ENCODE measurements around the gene GSTT2B. TPM values are rescaled to one million over a fixed set of nuclear protein-coding genes. Genes with fewer than 3 reads are reported as not detected.
A peak's percentile ranks its signal among the peaks of the same experiment; 100 is the strongest.
"Not testable (repeated sequence)": the region's sequence is repeated elsewhere in the genome, so short reads cannot be mapped to it uniquely, and the experiment has no call there.

The GSTT2B gene
- total RNA-seq, 2 donors from 2014 or later = 3.9 to 16.2 TPM

DNA sequence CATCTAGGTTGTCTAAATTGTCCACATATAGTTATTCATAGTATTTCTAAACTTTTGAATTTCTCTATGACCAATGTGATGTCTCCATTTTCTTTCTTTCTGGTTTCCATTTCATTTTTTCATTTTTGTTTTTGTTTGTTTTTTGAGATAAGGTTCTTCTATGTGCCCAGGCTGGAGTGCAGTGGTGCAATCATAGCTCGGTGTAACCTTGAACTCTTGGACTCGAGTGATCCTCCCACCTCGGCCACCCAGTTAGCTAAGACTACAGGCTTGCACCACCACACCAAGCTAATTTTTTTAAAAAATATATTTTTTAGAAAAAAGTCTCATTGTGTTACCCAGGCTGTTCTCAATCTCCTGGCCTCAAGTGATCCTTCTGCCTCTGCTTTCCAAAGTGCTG is 36.1 kb upstream of the GSTT2B start:
- Histone ChIP-seq H3K4me1 (replicated peaks) (no peaks in the 10 kb centered on the region), H3K36me3 (no peaks in the 10 kb centered on the region), H3K9me3 (no peaks in the 10 kb centered on the region), H3K4me3 (no peak overlapping the region), H3K27ac (no peak overlapping the region), H3K27me3 (replicated peaks; ENCODE audit: insufficient read depth) (no peaks in the 10 kb centered on the region)
- TF ChIP-seq POLR2A (IDR thresholded peaks at IDR 0.05) (no peak), POLR2AphosphoS5 (IDR thresholded peaks at IDR 0.05) (no peak)
- TF ChIP-seq, protein P1, sequence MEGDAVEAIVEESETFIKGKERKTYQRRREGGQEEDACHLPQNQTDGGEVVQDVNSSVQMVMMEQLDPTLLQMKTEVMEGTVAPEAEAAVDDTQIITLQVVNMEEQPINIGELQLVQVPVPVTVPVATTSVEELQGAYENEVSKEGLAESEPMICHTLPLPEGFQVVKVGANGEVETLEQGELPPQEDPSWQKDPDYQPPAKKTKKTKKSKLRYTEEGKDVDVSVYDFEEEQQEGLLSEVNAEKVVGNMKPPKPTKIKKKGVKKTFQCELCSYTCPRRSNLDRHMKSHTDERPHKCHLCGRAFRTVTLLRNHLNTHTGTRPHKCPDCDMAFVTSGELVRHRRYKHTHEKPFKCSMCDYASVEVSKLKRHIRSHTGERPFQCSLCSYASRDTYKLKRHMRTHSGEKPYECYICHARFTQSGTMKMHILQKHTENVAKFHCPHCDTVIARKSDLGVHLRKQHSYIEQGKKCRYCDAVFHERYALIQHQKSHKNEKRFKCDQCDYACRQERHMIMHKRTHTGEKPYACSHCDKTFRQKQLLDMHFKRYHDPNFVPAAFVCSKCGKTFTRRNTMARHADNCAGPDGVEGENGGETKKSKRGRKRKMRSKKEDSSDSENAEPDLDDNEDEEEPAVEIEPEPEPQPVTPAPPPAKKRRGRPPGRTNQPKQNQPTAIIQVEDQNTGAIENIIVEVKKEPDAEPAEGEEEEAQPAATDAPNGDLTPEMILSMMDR (IDR thresholded peaks at IDR 0.05) = no peak
- 99% methylated on average over 3 of the region's 3 CpGs for WGBS
- intact Hi-C loops (cut with DNase I) = no loop called here
- DNase-seq (ENCODE audit: low spot score) = no peak

DNA sequence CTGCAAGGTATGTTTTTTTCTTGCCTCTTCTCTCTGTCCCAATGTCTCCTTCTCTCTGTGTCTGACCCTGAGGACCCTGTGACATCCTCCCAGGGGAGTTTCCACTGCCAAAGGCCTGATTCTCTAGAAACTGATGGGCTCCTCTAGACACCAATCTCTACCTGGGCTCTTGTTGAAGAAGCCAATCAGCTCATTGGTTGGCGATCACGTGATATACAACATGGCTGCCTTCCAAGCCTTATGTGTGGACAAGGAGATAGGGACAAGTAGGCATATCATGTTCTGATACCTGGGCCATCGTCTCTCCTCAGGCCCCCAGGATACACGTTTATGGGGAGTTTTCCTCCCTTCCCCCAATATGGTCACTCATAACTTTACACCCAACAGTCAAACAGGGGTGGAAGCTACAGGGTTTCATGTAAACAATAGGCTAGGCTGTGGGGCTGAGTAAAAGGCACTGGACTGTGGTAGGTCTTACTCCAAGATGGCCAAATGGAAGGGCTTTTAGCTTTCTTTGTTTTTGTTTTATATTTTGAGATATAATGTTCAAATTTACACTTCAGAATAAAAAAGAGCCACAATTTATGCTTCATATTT is 32.7 kb upstream of the GSTT2B start:
- H3K27me3 ChIP-seq (replicated peaks; ENCODE audit: insufficient read depth); H3K27ac ChIP-seq; H3K36me3 ChIP-seq; H3K4me3 ChIP-seq; H3K9me3 ChIP-seq; intact Hi-C loops (cut with DNase I); H3K4me1 ChIP-seq (replicated peaks); DNase-seq (ENCODE audit: low spot score): not testable (repeated sequence)
- WGBS = 62% methylated on average over 4 of the region's 4 CpGs

DNA sequence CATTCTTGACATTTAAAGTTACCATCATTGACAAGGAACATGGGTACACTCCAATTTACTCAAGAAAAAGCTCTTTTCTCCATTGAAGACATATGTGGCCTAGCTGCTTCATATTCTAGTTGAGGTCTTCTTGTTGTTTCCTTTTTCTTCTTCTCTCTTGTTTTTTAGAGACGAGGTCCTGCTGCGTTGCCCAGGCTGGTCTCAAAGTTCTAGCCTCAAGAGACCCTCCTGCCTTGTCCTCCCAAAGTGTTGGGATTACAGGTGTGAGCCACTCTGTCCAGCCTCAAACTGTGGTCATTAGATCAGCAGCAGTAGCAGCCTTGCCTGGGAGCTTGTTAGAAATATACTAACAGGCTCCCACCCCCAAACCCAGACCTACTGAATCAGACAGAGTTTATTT is 32.1 kb upstream of the GSTT2B start:
- H3K4me1 ChIP-seq (replicated peaks); intact Hi-C loops (cut with DNase I); H3K27ac ChIP-seq; H3K27me3 ChIP-seq (replicated peaks; ENCODE audit: insufficient read depth); H3K36me3 ChIP-seq; DNase-seq (ENCODE audit: low spot score); H3K4me3 ChIP-seq; H3K9me3 ChIP-seq: not testable (repeated sequence)
- whole genome bisulfite sequencing = 55% methylated on average over 2 of the region's 2 CpGs

DNA sequence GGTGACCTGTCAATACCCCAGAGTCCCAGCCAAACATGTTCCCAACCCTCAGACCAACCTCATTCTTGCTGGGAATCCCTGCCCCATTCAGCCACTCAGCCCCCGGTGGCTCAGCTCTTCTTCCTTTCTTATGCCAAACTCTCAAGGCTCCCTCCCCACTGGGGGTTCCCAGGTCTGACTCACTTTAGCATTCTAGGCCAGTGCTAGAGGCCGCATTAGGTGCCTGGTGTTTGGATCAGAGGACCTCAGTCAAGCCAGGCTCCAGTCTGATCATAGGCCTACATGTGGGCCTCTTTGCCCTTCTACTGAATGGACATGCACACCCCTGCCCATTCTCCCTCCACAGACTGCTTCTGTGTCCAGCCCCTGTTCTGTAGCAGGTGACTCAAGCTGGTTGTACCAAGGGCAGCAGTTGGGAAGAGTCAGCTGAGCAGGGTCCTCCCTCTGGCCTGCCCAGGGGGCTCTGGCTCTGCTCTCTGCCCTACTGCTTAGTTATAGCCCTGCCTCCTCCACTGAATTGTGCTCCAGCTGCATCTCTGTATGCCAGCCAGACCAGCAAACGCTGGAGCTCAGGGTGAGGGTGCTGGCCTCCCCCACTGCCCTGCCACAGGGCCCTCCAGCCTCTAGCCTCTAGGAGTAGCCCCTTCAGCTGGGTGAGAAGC is 28.7 kb upstream of the GSTT2B start:
- H3K4me3 ChIP-seq; H3K36me3 ChIP-seq; H3K9me3 ChIP-seq; H3K27me3 ChIP-seq (replicated peaks; ENCODE audit: insufficient read depth); intact Hi-C loops (cut with DNase I); H3K27ac ChIP-seq; DNase-seq (ENCODE audit: low spot score); H3K4me1 ChIP-seq (replicated peaks): not testable (repeated sequence)
- 86% methylated on average over 1 of the region's 3 CpGs for WGBS

DNA sequence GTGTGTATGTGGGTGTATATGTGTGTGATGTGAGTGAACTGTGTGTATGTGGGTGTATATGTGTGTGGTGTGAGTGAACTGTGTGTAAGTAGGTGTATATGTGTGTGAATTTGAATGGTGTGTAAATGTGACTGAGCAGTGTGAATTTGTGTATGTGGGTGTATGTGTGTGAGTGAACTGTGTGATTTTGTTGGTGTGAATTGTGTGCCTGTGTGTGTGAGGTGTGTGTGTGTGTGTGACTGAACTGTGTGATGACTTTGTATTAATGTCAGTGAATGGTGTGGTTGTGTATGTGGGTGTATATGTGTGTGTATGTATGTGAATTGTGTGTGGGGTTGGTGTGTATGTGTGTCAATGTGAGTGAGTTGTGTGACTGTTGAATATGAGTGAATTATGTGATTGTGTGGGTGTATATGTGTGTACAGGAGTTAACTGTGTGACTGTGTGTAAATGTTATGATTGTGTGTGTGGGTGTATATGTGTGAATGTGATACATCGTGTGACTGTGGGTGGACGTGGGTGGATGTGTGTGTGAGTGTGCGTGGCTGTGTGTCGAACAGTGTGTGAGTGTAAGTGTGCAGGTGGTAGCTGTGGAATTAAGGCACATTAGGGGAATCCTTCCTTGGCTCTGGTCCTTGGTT is 25.7 kb upstream of the GSTT2B start:
- intact Hi-C loops (cut with DNase I); H3K27me3 ChIP-seq (replicated peaks; ENCODE audit: insufficient read depth); H3K4me1 ChIP-seq (replicated peaks); H3K36me3 ChIP-seq; DNase-seq (ENCODE audit: low spot score); H3K4me3 ChIP-seq; H3K27ac ChIP-seq; H3K9me3 ChIP-seq: not testable (repeated sequence)
- WGBS = 63% methylated on average over 4 of the region's 4 CpGs

DNA sequence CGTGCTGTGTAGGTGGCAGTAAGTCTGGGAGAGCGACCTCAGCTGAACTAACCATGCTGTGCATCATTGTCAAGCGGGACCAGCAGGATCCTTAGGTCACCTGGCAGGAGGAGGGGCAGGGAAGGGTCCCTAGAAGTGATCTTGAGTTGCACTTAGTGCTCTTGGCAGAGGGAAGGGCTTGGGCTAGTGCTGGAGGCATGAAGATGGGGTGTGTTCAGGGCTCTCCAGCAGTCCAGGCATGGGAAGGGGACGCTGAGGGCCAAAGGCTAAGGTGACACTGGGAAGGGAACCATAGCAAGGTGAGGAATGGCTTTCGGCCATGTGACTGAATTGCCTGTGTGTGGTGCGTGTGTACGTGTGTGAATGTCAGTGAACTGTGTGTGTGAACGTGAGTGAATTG is 25.1 kb upstream of the GSTT2B start:
- intact Hi-C loops (cut with DNase I); H3K27ac ChIP-seq; DNase-seq (ENCODE audit: low spot score); H3K4me3 ChIP-seq; H3K27me3 ChIP-seq (replicated peaks; ENCODE audit: insufficient read depth); H3K4me1 ChIP-seq (replicated peaks); H3K9me3 ChIP-seq; H3K36me3 ChIP-seq: not testable (repeated sequence)
- 85% methylated on average over 5 of the region's 8 CpGs for WGBS

DNA sequence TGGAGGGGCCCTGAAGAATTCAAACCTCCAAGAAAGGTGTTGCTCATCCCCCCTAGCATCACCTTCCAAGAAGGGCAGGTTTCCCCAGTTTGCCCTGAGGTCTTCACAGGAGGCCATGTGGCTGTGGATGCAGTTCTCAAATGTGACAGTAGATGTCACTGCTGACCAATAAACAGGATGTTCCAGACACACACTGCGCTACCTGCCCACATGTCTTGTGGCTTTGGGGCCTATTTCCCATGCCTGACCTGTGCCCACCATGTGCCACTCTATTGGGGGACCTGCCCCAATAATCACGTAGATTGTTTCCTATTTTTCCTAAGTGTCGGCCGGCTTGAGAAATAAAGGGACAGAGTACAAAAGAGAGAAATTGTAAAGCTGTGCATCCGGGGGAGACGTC is 23.4 kb upstream of the GSTT2B start:
- Histone ChIP-seq H3K9me3 (no peaks in the 10 kb centered on the region), H3K36me3 (no peaks in the 10 kb centered on the region), H3K27ac (no peak overlapping the region), H3K4me1 (replicated peaks) (no peaks in the 10 kb centered on the region), H3K27me3 (replicated peaks; ENCODE audit: insufficient read depth) (no peaks in the 10 kb centered on the region), H3K4me3 (no peak overlapping the region)
- DNase-seq (ENCODE audit: low spot score) = no peak
- TF ChIP-seq, protein P1 (IDR thresholded peaks at IDR 0.05) = peak in 2 of 4 experiments; percentile 23 to 30
- TF ChIP-seq POLR2A (IDR thresholded peaks at IDR 0.05) (no peak), POLR2AphosphoS5 (IDR thresholded peaks at IDR 0.05) (no peak)
- intact Hi-C loops (cut with DNase I) = no loop called here
- 43% methylated on average over 6 of the region's 6 CpGs for WGBS

DNA sequence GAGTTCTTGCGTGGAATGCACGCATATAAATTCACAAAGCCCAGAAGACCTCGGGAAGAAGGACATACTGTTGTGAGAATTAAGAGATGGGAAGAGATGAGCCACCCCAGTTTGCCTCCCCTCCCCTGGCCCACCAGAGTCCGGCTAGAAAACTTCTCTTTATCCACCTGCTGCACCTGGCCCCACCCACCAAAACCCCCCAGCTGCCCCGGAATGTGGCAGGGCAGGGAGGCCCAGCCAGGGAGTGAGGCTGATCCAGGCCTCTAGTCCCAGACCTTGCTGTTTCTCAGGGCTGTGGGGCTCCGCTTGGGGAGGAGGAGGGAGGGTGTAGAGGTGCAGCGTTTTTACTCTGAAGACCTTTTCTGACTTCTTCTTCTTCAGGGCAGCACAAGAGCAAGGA is 19.6 kb upstream of the GSTT2B start:
- no CpG with 5 or more reads among the region's 7 CpGs for WGBS
- H3K9me3 ChIP-seq; intact Hi-C loops (cut with DNase I); H3K4me3 ChIP-seq; DNase-seq (ENCODE audit: low spot score); H3K27me3 ChIP-seq (replicated peaks; ENCODE audit: insufficient read depth); H3K36me3 ChIP-seq; H3K4me1 ChIP-seq (replicated peaks); H3K27ac ChIP-seq: not testable (repeated sequence)

DNA sequence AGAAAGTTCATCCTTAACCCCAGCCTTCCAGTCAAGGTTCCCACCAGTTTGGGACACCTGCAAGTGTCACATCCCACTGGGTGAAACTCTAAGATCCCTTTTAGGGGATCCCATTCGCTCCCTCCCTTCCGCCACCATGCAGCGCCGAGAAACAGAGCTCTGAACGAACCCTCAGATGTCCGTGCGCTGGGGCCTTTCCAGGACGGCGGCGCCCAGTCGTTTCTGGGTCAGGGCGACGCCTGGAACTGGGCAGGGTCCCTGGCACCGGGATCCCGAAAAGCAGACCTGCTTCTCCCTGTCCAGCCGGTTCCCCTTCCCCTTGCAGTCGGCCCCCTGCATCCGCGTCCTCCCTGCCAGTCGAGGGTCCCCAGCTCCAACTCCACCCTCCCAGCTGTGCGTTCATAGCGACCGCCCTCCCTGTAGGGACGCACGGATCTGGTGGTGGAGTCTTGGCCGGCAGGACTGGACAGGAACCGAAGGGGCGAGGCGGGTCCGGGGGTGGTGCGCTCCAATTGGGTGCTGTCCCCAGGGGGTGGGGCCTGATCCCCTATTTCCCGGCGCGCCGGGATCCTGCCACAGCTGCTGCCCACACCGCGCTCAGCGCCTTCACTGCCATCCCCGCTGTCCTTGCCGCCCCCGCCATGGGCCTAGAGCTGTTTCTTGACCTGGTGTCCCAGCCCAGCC is 18.7 kb upstream of the GSTT2B start, which contains the start of gene GSTT2:
Gene GSTT2 (plus strand): TSS at position 578 of the 684 bp plus-strand sequence.
- WGBS = no CpG with 5 or more reads among the region's 41 CpGs
- intact Hi-C loops (cut with DNase I) = not testable (repeated sequence)

DNA sequence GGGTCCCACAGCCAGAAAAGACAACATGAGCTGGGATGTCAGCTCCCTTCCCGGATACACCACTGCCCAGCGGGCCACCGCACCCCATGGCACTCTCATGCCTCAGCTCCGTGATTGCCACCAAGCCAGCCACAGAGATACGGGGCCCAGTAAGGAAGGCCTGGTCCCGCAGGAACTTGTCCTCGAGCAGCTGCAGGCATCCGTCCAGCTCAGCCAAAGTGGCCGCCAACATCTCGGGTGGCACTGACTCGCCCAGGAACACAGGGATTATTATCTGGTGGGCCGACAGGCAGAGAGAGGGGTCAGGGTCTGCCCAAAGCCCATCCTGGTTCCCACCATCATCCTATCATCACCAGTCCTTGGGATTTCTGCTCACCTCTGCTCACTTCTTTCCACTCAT is 16.3 kb upstream of the GSTT2B start:
- no CpG with 5 or more reads among the region's 12 CpGs for WGBS
- H3K27ac ChIP-seq; H3K4me3 ChIP-seq; H3K27me3 ChIP-seq (replicated peaks; ENCODE audit: insufficient read depth); H3K36me3 ChIP-seq; DNase-seq (ENCODE audit: low spot score); intact Hi-C loops (cut with DNase I); H3K4me1 ChIP-seq (replicated peaks); H3K9me3 ChIP-seq: not testable (repeated sequence)

More for the DNA sequence above, 18.7 kb upstream of the GSTT2B start, which contains the start of gene GSTT2:
- not testable (repeated sequence) for H3K4me1 ChIP-seq (replicated peaks); H3K27me3 ChIP-seq (replicated peaks; ENCODE audit: insufficient read depth); H3K36me3 ChIP-seq; H3K27ac ChIP-seq; DNase-seq (ENCODE audit: low spot score); H3K4me3 ChIP-seq; H3K9me3 ChIP-seq
